GM21529 (cell line): ENCODE data around the gene TRA2B.

Experiments
- ATAC-seq: cut with Tn5 transposase; IDR thresholded peaks from one replicate; pipeline ENCODE4 v1.9.1; 2021; ENCODE audit not compliant: unreplicated experiment

TRA2B gene

DNA sequence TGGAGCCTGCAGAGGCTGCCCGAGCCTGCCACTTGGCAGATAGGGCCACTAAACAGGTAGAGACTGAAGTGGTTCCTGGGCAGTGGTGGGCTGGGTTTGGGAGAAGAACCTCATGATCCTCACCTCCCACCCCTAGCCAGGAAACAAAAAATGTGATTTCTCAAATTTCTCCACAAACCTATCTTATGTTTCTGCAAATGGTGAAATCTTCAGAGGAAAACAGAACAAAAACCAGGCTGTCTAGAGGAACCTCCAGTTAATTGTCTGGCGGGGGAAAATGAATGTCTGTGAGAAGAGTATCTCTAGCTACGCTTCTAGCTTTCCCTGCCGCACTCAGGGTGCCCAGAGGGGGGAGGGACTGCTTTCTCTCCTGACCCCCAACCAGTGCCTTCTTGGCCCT is 55.9 kb downstream of the TRA2B start:
- no peak for ATAC-seq

- no peak for ATAC-seq
Measured at GRCh38 chr3:185880600-185880999, 57.2 kb downstream of the TRA2B start.

DNA sequence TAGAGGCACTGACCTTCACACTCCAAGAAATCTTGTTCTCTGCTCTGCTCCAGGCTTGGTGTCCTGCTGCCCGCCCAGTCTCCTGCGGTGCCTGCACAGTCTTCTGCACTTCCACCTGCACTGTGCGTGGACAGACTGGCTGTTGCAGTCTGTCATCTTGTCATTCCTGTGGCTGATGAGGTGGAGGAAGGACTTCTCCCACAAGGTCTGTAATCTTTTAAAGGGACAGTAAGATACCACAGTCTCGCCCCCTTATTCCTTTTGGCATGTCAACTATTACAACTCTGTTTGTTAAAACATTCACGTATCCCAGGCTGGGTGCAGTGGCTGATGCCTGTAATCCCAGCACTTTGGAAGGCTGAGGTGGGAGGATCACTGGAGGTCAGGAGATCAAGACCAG is 58.9 kb downstream of the TRA2B start:
- ATAC-seq: no peak

- no peak for ATAC-seq
Measured at GRCh38 chr3:185874119-185874518, 63.7 kb downstream of the TRA2B start.

GRCh38 chr3:185867650-185868049 is 70.2 kb downstream of the TRA2B start:
- ATAC-seq: no peak

- ATAC-seq: no peak
Measured at GRCh38 chr3:185866995-185867394, 70.8 kb downstream of the TRA2B start.

DNA sequence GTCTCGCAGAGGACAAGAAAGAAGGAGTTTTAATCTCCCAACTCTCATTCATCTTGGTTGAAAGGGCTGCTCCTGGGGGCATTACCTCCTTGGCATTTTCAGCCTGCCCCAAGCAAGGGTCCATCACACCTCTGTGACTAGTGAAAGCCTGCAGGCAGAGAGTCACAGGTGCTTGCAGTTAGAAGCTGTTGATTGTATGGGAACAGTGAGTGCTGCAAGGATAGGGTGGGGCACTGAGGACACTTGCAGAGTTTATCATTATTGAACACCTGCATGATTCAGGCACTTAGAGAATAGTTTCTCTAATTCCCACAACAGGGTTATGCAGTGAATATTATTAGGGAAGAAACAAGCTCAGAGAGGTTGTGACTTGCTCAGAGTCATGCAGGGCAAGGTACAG is 71.3 kb downstream of the TRA2B start:
- ATAC-seq: no peak
